HepG2 (cell line): ENCODE results near the gene PKP3. TPM values are rescaled to one million over a fixed set of nuclear protein-coding genes. Genes with fewer than 3 reads are reported as not detected.

Experiments
- ATAC-seq: fragments of 200-7000 bp; cut with Tn5 transposase; 3 replicates; pipeline ENCODE4 v1.9.1; 2020; ENCODE audit warnings: mild to moderate bottlenecking, moderate library complexity
- BruUV-seq: library from RNA; stranded (reverse); fragments of 400-500 nt; replicated peaks from 2 replicates; lab custom pipeline; 2021; lab: Mats Ljungman, UMichigan
- CTCF ChIA-PET: fragments of 300-600 bp; formaldehyde crosslinking; extraction: SDS; loops from one replicate; lab custom pipeline; 2021; ENCODE audit warnings: low total read pairs, inconsistent platforms, low intra/inter-chr PET ratio; lab: Yijun Ruan, JAX
- POLR2A ChIA-PET: fragments of 350-600 bp; sonication (Branson Sonifier 250); formaldehyde crosslinking; loops from one replicate; lab custom pipeline; 2020; ENCODE audit warnings: antibody characterized with exemption, inconsistent platforms; lab: Yijun Ruan, JAX
- DNase-seq: peaks from one replicate; pipeline ENCODE4 v3.0.0-alpha.2; 2015; ENCODE audit warnings: low spot score
- FAIRE-seq: peaks from 3 replicates; lab custom pipeline; 2011; peaks lifted over from hg19 to GRCh38; lab: Jason Lieb, UNC
- H2AFZ ChIP-seq: one replicate; pipeline ENCODE4 v1.6.1; 2011; ENCODE audit warnings: low read length, inconsistent platforms
- H3K27ac ChIP-seq: fragments of 300-600 bp; 3 replicates; pipeline ENCODE4 v1.8.0; 2011; ENCODE audit warnings: mixed run types, mild to moderate bottlenecking, mixed read lengths, low read length, inconsistent platforms; ENCODE audit not compliant: insufficient read depth; ENCODE audit errors: extremely low read length
- H3K27me3 ChIP-seq, 2 experiments: fragments of 200-600 bp in 1 of 2; 2 replicates in 1 of 2; 3 replicates in 1 of 2; pipeline versions ENCODE4 v1.6.0 to v1.8.0; 2011; ENCODE audit warnings: low read length in 2 of 2, mild to moderate bottlenecking in 2 of 2, moderate library complexity in 2 of 2, inconsistent platforms in 1 of 2; ENCODE audit not compliant: insufficient read depth in 2 of 2, control insufficient read depth in 1 of 2
- H3K36me3 ChIP-seq, 2 experiments: fragments of 200-600 bp in 1 of 2; replicated peaks in 1 of 2; 2 replicates in 1 of 2; 3 replicates in 1 of 2; pipeline versions ENCODE4 v1.5.1 to v1.8.0; 2011; ENCODE audit warnings: low read length in 2 of 2, inconsistent platforms in 1 of 2; ENCODE audit not compliant: insufficient read depth in 2 of 2, control insufficient read depth in 1 of 2
- H3K4me1 ChIP-seq: 2 replicates; pipeline ENCODE4 v1.5.1; 2012; ENCODE audit warnings: low read length, inconsistent platforms; ENCODE audit not compliant: insufficient read depth
- H3K4me2 ChIP-seq: 2 replicates; pipeline ENCODE4 v1.6.0; 2011; ENCODE audit warnings: low read depth, low read length, inconsistent platforms
- H3K4me3 ChIP-seq, 3 experiments: fragments of 200-600 bp in 1 of 3; sonication (generic), shearing (Covaris generic) in 1 of 3; replicated peaks in 1 of 3; 2 replicates each; pipeline ENCODE4 v1.5.1; 2011 to 2016; ENCODE audit warnings: low read length in 3 of 3, inconsistent platforms in 2 of 3, low read depth in 2 of 3, mild to moderate bottlenecking in 2 of 3, control low read depth in 1 of 3, mixed read lengths in 1 of 3; ENCODE audit not compliant: insufficient read depth in 1 of 3
- H3K79me2 ChIP-seq: one replicate; pipeline ENCODE4 v1.6.1; 2011; ENCODE audit warnings: low read length, inconsistent platforms; ENCODE audit not compliant: insufficient read depth
- H3K9ac ChIP-seq: 2 replicates; pipeline ENCODE4 v1.6.0; 2011; ENCODE audit warnings: mild to moderate bottlenecking, low read depth, low read length, inconsistent platforms; ENCODE audit not compliant: insufficient read depth
- H3K9me3 ChIP-seq: 2 replicates; pipeline ENCODE4 v1.5.1; 2012; ENCODE audit warnings: mild to moderate bottlenecking, low read length
- H4K20me1 ChIP-seq: 2 replicates; pipeline ENCODE4 v1.6.0; 2011; ENCODE audit warnings: inconsistent platforms, mild to moderate bottlenecking, low read length, moderate library complexity; ENCODE audit not compliant: insufficient read depth
- AGO2 ChIP-seq: fragments of 200-400 bp; formaldehyde crosslinking; optimal IDR thresholded peaks from 2 replicates; pipeline ENCODE3; 2017; ENCODE audit warnings: mild to moderate bottlenecking, low read depth, low read length, moderate library complexity
- ATF7-NPFF ChIP-seq: sonication (generic); formaldehyde crosslinking; IDR thresholded peaks from 2 replicates; pipeline ENCODE4 v1.8.1; 2023; ENCODE audit warnings: mild to moderate bottlenecking, low read depth, missing genetic modification reagents, moderate library complexity
- RBFOX2 ChIP-seq: fragments of 200-400 bp; formaldehyde crosslinking; IDR thresholded peaks from 2 replicates; pipeline ENCODE4 v1.6.1; 2017; ENCODE audit warnings: low read depth, mild to moderate bottlenecking, low read length
- ZNF207 ChIP-seq: fragments of 450-650 bp; IDR thresholded peaks from 2 replicates; pipeline ENCODE4 v1.6.1; 2016; ENCODE audit warnings: antibody characterized with exemption, borderline replicate concordance
- ZNF687 ChIP-seq: sonication (generic); formaldehyde crosslinking; IDR thresholded peaks from 2 replicates; pipeline ENCODE4 v1.5.1; 2020; ENCODE audit warnings: mild to moderate bottlenecking, missing genetic modification reagents, moderate library complexity
- WGBS: methylation state at CpG from one replicate; pipeline ENCODE4 v1.1.6; 2017; ENCODE audit warnings: low lambda C conversion rate; 5-methylcytosine and 5-hydroxymethylcytosine counted together
- in situ Hi-C: cut with HindIII; loops from 2 replicates; pipeline ENCODE4 v1.10.0; 2017; ENCODE audit warnings: low pct_unique_long_range_greater_than_20kb; ENCODE audit not compliant: extremely low pct_ligation_motif_present
- intact Hi-C: fragments of 100-400 bp; cut with micrococcal nuclease; formaldehyde crosslinking; loops from one replicate; pipeline ENCODE4 v1.10.0; 2022; ENCODE audit not compliant: unreplicated experiment
- polyA plus RNA-seq, 8 experiments: library from polyadenylated mRNA; depleted of rRNA in 3 of 8; stranded (reverse) in 7 of 8; unstranded in 1 of 8; fragments of >200 nt; fragmentation: Illumina TruSeq in 4 of 8; extraction: Trizol in 4 of 8; gene quantifications; 2 replicates each; pipeline versions ENCODE4 v1.2.1 to v1.2.3, GENCODE V29; 2011 to 2016; ENCODE audit warnings: low read depth in 4 of 8, missing spikeins in 1 of 8, mixed read lengths in 1 of 8; ENCODE audit not compliant: insufficient read depth in 1 of 8
- total RNA-seq, 5 experiments: library from RNA; depleted of rRNA; stranded (reverse); fragments of >200 nt; fragmentation: Illumina TruSeq; extraction: Trizol; gene quantifications; 2 replicates each; pipeline ENCODE4 v1.2.3, GENCODE V29; 2016; ENCODE audit warnings: low read depth in 1 of 5

Gene PKP3
- total and polyA plus RNA-seq, 2 of the 13 experiments (the other 11 are each of a cell fraction or from before 2014, with no cell fraction given), result 18.0 to 28.7 TPM

- Histone ChIP-seq H3K4me3 (no peak overlapping the region), H3K36me3 (no peaks in the 10 kb centered on the region), H4K20me1 (no peaks in the 10 kb centered on the region), H3K4me2 (no peak overlapping the region), H3K9me3 (no peaks in the 10 kb centered on the region), H3K79me2 (no peaks in the 10 kb centered on the region), H2AFZ (no peak overlapping the region), H3K9ac (no peak overlapping the region), H3K4me1 (peaks cover 7% of the 10 kb centered on the region; the same call in 1 of the 2 replicates), H3K27me3 (peaks cover 1 to 23% of the 10 kb centered on the region in 2 experiments; a peak in 3 of 5 replicates), H3K27ac (no peak overlapping the region)
- ChIA-PET CTCF (no interaction called here), POLR2A (no interaction called here)
- 89% methylated on average over 11 of the region's 14 CpGs for WGBS
- intact Hi-C loops, result no loop called here
- DNase-seq (no peak), ATAC-seq (no peak), FAIRE-seq (no peak)
- in situ Hi-C loops, result no loop called here
- no TSS peak for BruUV-seq
- TF ChIP-seq RBFOX2 (peak; percentile 48; the same call in 1 of the 2 replicates), ZNF687 (CRISPR knock-in tag) (0 out of 2 replicates have a peak, but pooled peaks have one; percentile 10), ZNF207 (no peak)
These were observed 10.6 kb upstream of the PKP3 start for GRCh38 chr11:383431-383830.

GRCh38 chr11:384511-384910 is 9.5 kb upstream of the PKP3 start:
- POLR2A ChIA-PET, result no interaction called here
- H3K4me3 ChIP-seq, result no peak overlapping the region
- no CpG with 5 or more reads among the region's 16 CpGs for WGBS

More at GRCh38 chr11:384511-384910, 9.5 kb upstream of the PKP3 start:
- no peak for DNase-seq
- Histone ChIP-seq H3K79me2 (no peaks in the 10 kb centered on the region), H3K9ac (no peak overlapping the region), H3K9me3 (no peaks in the 10 kb centered on the region), H4K20me1 (no peaks in the 10 kb centered on the region), H3K27ac (no peak overlapping the region), H3K4me1 (peaks cover 7% of the 10 kb centered on the region; the same call in 1 of the 2 replicates), H3K4me2 (no peak overlapping the region), H3K27me3 (peaks cover 1 to 26% of the 10 kb centered on the region in 2 experiments; a peak in 3 of 5 replicates), H2AFZ (no peak overlapping the region), H3K36me3 (no peaks in the 10 kb centered on the region)
- CTCF ChIA-PET, result no interaction called here
- BruUV-seq, result no TSS peak
- in situ Hi-C loops, result no loop called here
- intact Hi-C loops, result no loop called here
- no peak for FAIRE-seq
- no peak; the same call in 2 of the 3 replicates for ATAC-seq
- peak; percentile 6 for TF ChIP-seq AGO2
- no peak for TF ChIP-seq ATF7-NPFF (CRISPR knock-in tag)
